CD4-positive, alpha-beta T cell treated with Interleukin-17A for 1 hour (primary cell): Measurements from ENCODE around the gene POLE.

ENCODE experiments used
- DNase-seq: peaks from one replicate; pipeline ENCODE4 v3.0.0-alpha.2; 2020

The POLE gene

GRCh38 chr12:132687211-132688164, at the start of gene POLE, which contains the start of gene PXMP2:
POLE (minus strand) TSS chr12:132687342; CDS start chr12:132687315, 27 bp downstream.
PXMP2 (plus strand) TSS chr12:132687587; CDS start chr12:132687671, 84 bp downstream.
- peak; percentile 94 for DNase-seq

DNA sequence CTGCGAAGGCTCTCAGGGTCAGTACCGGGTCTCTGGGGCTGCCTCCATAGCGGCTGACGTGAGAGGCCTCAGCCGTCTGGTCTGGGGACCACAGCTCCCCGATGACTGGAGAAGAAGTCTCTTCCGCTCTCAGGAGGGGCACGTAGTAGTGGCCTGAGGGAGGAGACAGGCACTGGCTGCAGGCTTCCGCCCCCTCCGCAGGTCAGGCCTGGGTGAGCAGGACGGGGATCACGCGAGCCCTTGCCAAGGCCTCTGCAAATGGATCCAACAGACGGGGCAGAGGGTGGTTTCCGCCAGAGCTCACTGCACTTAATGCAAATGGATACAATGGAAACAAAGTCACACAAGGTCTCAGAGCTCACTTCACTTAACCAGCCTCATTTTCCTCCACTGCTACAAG, 49.8 kb upstream of the POLE start:
- no peak for DNase-seq

DNA sequence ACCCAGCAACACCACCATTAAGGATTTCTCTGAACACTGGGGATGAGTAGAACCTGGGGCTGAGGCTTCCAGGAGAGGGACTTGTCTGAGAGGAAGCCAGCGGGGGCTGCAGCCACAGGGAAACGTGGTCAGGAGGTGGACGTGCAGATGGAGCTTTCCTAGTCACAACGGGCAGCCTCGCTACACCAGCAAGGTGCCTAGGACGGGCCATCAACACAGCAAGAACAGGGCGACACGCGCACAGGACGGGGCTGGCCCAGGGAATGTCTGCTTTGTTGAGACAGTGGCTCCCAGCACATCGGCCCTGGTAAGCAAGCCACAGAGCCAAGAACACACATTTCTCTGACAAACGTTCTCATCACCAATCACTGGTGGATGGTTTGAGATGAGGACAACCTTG, 49.2 kb upstream of the POLE start:
- no peak for DNase-seq

DNA sequence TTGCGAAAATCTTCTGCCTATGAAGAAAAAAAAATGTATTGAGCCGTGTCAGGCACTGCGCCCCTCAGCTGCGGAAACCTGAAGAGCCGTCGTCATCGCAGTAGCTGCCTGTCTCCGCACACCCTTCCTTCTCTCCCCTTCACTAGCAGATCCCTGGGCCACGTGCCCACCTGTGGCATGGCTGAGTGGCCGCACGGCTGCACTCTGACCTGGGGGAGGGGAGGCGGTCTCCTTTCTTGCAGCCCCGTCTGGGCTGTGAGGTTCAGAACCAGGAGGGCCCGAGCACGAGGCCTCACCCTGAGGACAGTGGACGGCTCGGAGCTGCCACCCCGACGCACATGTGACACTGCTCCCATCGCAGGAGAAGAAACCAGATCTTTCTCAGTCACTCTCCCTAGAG, 48.4 kb upstream of the POLE start:
- no peak for DNase-seq

- DNase-seq, result no peak
These were observed 47.1 kb upstream of the POLE start for GRCh38 chr12:132734206-132734605.

DNA sequence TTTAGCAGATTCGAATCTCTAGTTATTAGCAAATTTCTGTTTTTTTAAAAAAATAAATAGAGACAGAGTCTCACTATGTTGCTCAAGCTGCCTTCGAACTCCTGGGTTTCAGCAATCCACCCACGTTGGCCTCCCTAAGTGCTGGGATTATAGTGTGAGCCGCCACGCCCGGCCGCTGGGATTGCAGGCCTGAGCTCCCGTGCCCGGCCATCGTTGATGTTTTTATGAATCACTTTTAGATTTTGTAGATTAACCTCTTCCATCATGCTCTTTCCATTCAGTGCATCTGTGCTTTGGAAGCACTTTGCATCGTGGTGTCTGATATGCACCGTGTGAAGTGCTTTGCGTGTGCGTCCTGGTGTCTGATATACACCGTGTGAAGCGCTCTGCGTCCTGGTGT, 44.4 kb upstream of the POLE start:
- DNase-seq, result no peak

- DNase-seq, result no peak
These were observed 43.2 kb upstream of the POLE start for GRCh38 chr12:132730353-132730752.

DNA sequence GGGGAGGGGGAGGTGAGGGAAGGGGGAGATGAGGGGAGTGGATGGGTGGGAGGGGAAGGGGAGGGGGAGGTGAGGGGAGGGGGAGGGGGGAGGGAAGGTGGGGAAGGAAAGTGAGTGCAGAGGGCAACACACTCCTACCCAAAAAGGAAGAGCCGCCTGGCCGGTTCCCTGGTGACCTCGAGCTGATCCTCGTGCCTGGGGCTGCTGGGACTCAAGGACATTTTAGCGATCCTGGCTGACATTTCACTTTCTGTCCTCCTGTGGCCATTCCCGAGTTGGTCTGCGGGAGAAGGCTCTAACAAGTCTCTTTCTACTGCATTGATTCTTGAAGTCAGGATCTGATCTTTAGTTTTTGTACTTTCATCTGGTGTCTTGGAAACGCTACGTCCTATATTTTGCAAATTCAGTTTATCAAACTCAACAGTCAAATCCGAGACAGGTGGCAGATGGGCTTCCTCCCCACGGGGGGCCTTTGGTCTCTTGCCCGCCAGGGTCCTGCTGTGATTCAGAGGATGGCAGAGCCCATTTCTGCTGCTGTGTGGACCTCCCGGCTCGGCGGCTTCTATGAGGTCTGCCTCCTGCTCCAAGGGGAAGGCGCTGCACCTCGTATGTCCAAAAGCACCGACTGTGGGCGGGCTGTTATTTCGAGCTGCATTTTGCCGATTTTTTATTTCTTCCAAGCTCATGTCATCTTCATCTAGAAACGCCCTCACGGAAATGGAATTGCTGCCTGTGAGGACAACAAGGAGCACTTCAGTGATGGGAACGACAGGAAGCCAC, 42.6 kb upstream of the POLE start:
- DNase-seq, result no peak

- no peak for DNase-seq
These were observed 41.4 kb upstream of the POLE start for GRCh38 chr12:132728502-132728901.

DNA sequence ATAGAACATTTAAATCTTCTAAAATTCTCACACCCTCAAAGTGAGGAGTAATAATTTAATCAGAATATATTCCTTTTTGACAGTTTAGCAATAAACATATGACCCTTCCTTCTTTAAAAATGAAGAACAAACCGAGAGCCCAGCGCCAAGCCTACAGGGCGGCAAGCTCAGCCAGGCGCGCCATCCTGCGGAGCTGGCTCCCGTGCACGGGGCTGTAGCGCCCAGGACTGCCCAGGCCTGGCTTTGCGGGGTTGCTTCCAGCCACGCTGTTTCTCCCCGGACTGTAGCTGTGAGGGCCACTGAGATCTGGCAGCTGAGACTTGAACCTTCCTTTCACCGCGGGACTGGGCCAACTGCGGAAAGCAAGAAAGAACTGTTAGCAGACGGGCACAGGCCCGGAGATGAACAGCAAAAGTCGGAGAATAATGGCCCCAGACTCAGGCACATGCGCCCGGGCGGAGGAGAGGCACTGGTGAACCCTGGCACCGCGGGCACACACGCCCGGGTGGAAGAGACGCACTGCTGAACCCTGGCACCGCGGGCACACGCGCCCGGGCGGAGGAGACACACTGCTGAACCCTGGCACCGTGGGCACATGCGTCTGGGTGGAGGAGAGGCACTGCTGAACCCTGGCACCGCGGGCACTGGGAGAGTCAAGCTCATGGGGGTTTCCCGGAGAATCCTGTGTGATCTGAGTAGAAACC, 40.1 kb upstream of the POLE start:
- no peak for DNase-seq

- no peak for DNase-seq
These were observed 39.2 kb upstream of the POLE start for GRCh38 chr12:132726386-132726785.

GRCh38 chr12:132724506-132725241, 37.5 kb upstream of the POLE start:
- DNase-seq, result no peak

GRCh38 chr12:132723764-132724140, 36.6 kb upstream of the POLE start:
- DNase-seq, result no peak

DNA sequence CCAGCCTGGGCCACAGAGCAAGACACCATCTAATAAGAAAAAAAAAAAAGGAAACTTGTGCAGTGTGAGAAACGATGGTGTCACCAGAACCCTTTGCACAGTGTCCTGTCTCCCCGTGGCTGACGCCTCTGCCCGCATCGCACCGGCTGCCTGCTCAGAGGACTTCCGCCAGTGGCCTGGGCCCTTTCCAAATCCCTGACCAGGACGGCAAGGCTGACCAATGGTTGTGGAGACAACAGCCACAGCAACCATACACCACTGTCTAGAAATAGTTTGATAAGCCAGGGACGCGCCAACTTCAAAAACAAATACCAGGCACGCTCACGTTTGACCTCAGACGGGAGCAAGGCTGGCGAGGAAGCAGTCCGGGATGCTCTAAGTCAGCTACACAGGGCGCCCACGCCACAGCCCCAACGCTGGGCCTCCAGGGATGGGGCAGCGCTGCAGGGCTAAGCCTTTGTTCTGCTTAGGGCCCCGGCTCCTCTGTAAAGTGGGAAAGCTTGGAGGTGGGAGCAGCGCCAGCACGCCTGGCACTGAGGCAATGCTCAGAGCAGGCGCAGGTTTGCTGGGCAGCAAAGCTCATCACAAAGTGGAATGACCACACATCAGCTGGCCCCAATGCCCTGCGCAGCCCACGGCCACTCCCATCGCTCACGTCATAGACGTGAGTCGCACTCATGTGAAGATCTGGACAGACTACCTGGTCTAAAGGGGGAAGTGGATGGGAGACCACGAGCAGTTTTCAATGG, 36.0 kb upstream of the POLE start:
- no peak for DNase-seq

GRCh38 chr12:132720606-132721345, 33.6 kb upstream of the POLE start:
- no peak for DNase-seq

DNA sequence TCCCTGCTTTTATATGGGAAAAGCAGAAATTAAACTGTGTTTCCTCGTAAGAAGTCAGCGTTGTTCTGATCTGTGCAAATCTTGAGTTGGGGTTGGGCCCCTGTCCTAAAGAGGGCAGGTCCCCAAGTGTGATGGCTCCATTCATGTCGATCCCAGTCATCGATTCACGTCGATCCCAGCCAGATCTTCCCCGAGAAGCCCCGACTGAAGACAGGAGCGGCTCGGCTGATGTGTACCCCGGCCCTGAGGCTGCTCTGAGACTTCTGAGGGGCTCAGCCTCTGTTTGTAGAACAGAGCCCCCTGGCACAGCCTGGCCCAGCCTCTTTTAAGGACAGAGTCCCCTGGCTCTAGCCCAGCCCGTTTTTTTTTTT, 32.8 kb upstream of the POLE start:
- no peak for DNase-seq

DNA sequence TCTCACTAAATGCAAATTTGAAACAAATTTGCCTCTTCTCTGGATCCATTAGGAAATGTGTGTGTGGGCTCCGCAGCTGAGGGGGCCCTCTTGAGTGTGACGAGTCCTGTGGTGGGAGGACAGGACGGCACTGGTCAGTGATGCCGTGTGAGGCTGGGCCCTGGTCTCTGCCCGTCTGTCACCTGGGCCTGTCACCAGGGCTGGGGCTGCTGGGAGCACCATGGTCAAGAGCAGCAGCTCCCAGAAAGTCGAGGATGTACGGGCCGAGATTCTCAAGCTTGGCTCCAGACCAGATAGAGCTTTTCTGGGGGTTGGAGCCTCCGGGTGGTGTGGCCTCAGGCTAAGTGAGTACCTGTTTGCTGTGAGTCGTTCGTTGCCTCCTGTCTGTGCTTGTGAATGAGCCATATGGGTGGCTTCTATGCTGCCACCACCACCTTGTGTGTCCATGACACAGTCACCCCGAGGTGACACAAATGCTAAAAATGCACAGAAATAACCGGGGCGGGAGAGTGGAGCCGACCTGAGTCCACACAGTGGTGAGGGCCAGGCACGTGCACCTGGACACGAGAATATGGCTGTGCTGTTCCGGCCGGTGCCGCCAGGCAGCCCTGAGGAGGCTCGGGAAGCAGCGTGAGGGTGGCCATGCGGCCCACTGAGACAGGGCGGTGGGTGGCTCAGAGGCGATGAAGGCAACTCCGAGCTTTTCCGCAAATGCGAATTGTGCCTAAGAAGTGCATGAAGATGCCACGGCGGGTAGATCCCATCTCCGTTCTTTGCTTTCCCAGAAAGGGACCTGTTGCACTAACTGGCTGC, 32.2 kb upstream of the POLE start:
- no peak for DNase-seq

- DNase-seq, result no peak
These were observed 31.5 kb upstream of the POLE start for GRCh38 chr12:132718644-132719043.

DNA sequence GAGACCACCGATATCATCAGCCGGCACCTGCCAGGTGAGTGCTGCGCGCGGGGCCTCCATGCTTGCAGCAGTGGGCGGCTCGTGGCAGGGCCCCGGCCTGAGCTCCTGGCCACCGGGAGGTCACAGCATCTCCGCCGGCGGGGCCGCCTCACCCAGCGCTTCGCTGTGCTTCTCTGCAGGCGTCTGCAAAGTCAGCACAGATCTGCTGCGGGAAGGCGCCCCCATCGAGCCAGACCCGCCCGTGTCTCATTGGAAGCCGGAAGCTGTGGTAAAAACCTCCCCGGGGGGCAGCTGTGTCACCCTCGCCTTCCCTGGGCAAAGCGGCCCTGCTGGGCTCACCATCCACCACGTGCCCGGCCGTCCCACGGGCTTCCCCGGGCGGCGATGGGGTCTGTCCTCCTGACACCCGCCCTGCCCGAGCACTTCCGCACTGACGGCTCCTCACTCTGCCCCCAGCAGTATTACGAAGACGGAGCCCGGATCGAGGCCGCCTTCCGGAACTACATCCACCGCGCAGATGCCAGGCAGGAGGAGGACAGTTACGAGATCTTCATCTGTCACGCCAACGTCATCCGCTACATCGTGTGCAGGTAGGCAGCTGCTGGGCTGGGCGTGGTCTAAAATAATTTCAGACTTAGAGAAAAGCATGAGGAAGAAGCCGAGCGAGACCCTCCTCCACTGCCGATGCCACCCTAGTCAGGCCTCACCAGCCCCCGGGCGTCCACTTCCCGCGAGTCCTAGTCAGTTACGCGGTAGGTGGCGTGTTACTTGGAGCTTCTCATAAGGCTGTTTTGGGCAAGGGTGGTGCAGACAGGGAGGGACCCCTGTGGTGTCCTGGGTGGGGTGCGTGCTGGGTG, 30.6 kb upstream of the POLE start:
- DNase-seq, result no peak
